CD4-positive, alpha-beta T cell treated with Interleukin-10 for 1 hour (primary cell): Measurements from ENCODE around the gene PF4V1.
"Not testable (repeated sequence)": the region's sequence is repeated elsewhere in the genome, so short reads cannot be mapped to it uniquely, and the experiment has no call there.

ENCODE experiments used
- DNase-seq: peaks from one replicate; pipeline ENCODE4 v3.0.0-alpha.2; 2020

Gene PF4V1

DNA sequence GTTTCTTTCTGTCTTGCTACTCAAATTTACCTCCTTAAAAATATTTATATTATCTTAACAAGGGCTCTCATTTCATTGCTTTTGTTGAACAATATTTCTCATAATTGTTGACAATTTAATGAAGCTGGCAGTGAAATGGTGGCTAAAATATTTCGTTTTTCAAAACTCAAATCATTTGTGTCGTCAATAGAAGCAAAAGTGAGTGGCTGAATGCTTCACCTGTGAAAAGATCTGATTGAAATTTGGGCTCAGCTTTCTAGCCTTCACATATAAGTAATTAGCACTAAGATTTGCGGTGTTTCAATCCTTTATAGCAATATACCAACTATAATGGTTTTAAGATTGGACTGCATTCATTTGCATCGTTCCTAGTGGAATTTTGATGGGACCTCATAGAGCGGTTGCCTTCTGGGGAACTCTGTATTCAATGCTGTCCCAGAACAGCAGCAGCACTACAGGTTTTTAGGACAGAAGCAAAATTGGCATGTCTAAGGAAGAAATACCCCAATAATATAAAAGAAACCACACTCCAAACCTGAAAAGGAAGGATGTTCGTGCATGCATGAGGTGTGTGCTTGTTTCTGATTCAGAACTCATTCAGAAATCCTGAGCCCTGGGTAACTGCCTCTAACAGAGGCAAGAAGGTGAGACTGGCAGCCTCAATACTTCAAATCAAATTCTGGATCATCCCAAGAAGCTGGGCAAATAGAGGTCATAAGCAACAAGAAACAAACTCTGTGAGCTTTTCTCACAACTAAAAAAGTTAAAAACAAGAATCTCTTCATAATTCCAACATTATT is 18.6 kb downstream of the PF4V1 start:
- DNase-seq, result no peak

DNA sequence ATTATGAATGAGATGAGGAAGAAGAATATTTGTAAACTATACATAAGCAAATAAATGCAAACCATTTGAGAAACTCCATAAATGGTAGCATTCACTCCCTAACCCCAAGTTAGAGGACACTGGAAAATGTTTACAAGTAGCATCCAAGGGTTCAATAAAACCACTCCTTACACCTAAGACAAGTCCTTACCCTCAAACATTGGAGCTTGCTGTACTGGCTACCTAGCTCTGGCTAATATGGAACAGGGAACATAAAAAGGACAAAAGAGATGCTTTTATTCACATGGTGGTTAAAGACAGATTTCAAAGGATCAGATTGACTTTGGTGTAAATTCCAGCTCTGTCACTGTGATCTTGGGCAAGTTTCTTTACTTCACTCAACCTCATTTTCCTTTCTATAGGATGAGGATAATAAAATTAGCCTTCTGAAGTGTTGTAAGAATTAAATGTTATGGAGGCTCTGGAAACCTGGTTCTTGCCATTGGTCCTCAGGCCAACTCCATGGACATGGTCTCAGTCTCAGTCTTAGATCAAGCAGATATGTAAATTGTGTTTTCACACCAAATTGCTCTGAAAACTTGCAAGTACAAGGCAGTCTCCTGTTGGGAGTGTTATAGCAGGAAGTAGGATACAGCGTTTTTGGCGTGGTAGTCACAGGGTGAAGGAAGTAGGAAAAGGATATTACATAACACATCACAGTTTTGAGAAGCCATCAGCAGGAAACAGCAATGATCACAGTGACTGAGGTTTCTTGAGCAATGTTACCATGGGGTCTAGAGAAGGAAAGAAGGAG is 19.4 kb downstream of the PF4V1 start:
- DNase-seq, result no peak

DNA sequence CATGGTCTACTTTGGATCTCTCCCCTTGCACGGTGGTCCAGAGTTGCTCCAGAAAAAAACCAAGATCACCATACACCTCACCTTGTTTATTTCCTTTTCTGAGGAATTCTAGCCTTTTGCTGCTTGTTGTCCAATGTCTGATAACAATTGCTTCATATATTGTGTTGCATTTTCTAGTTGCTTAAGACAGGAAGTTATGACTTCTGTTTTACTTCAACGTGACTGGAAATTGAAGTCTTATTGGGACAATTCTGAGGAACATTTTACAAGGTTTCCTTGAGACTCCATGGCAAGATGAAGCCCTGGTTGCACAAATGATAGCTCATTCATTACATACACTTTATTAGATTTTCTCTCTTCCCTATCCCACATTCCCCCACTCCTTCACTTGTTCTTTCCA is 21.3 kb downstream of the PF4V1 start:
- no peak for DNase-seq

DNA sequence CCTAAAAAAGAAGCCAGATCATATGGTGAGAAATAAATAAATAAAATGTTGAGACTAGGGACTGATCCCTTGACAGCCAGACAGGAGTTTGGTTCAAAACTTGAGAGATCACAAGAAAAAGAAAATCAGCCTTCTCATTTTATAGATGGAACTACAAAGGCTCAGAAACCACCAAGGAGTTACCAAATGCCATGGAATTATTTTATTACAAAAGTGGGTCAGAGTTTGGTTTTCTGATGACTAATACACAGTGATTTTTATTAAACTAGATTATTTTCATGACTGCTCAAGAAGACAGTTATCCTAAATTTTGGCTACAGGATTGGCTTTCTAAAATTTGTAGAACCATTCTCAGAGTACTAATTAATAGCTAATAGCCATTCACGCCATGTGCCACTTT is 22.3 kb downstream of the PF4V1 start:
- DNase-seq, result no peak

DNA sequence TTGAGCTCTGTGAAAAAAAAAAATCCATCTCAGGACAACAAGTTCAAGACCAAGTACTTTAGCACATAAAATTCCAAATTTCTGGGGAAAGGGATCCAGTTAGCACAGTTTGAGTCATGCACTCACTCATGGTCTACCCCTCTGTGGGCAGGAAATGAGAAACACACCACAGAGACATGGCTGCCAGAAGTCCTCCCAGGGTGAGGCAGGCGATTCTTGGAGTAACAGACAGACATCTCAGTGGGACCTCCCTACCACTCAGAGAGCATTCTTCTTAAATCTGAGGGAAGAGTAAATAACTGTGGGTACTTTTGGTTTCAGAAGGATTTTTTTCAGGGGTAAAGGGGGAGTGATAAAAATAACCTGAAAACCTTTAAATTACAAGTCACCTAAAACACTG is 30.2 kb downstream of the PF4V1 start:
- DNase-seq, result no peak

DNA sequence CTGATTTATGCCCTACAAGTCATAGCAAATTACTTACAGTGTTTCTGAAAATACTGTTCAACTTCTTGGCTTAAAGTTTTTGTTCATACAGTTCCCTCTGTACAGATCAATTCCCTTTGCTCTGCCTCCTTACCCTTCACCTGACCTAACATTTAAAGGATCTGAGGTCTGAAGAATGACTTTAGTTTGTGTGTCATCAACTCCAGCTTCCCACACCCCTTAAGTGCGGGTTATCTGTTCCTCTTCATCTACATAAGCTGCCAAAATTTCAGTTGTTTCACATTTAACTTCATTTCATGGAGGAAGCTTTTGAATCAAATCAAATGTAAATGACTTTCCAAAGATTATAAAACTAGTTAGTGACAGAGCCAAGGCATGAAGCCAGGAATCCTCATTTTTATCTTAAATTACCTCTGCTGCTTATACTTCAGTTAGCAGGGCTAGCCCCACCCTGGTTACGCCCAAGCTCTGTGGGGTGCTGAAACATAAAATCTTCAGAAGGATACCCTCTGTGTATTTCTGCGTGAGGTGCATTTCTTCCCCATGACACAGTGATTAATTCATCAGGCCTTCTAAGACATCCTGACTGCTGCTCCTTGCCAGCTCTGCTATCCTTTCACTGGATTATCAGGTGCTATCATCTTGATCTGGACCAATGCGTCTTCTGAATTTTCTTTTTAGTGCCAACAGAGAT is 32.6 kb downstream of the PF4V1 start:
- DNase-seq, result no peak

DNA sequence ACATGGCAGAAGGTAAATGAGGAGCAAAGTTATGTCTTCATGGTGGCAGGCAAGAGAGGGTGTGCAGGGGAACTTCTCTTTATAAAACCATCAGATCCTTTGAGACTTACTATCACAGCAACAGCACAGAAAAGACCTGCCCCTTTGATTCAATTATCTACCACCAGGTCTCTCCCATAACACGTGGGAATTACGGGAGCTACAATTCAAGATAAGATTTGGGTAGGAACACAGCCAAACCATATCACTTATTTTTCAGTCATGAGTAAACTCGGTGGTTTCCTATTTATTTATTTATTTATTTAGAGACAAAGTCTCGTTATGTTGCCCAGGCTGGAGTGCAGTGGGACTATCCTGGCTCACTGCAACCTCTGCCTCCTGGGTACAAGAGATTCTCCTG is 38.2 kb downstream of the PF4V1 start:
- DNase-seq, result no peak

DNA sequence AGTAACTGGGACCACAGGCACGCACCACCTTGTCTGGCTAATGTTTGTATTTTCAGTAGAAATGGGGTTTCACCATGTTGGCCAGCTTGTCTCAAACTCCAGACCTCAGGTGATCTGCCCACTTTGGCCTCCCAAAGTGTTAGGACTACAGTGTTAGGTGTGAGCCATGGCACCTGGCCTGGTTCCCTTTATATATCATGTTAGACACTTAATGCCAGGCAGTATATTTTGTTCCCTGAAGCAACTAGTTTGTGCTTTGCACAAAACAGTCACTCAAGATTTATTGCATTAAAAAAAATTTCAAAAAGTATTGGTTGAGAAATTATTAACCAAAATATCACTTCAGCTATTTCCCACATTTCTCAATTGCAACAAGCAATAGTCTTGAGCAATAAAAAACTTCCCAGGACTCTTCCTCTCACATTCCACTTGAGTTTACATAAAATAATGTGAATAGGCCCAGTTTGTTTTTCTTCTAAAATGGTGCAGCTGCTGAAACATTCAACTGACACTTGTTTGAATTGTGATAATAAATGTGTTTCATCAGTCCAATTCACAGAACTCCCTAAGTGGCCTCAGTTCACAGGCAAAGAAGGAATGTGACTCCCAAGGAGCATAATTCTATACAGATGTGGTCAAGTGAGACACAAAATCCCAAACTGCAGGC is 38.8 kb downstream of the PF4V1 start:
- DNase-seq, result no peak

DNA sequence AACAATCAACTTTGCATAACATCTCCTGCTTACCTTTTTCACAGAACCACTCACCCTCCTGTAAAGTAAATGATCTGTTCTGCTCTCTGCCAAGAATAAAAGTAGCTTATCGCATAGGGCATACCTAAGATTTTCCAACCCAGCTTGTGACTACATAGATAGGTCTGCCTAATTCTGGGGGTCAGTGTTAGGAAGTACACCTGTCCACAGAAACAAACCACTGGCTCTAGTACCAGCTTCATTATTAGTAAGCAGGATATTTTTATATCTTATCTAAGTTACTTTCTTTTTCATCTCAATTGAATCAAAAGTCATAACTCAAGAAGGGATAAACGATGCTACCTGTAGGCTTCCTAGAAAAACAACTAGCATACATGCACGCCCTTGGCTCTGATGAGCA is 39.9 kb downstream of the PF4V1 start:
- DNase-seq, result no peak

DNA sequence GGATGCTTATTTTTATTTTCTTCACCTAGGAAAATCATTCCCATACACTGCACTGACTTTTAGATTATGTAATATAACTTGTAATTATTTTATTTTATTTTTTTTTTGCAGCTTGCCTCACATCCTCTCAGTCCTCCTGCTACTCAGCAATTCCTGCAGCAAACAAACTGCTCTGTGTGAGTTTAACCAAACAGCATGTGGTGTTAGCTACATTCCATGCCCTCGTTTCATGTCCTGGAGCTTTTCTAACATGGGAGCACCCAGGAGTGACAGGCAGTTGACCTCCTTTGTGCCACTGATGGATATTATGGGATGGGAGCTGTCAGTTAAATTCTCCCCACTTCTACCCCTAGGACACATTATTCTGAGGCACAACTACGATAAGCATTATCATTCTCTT is 40.9 kb downstream of the PF4V1 start:
- no peak for DNase-seq

DNA sequence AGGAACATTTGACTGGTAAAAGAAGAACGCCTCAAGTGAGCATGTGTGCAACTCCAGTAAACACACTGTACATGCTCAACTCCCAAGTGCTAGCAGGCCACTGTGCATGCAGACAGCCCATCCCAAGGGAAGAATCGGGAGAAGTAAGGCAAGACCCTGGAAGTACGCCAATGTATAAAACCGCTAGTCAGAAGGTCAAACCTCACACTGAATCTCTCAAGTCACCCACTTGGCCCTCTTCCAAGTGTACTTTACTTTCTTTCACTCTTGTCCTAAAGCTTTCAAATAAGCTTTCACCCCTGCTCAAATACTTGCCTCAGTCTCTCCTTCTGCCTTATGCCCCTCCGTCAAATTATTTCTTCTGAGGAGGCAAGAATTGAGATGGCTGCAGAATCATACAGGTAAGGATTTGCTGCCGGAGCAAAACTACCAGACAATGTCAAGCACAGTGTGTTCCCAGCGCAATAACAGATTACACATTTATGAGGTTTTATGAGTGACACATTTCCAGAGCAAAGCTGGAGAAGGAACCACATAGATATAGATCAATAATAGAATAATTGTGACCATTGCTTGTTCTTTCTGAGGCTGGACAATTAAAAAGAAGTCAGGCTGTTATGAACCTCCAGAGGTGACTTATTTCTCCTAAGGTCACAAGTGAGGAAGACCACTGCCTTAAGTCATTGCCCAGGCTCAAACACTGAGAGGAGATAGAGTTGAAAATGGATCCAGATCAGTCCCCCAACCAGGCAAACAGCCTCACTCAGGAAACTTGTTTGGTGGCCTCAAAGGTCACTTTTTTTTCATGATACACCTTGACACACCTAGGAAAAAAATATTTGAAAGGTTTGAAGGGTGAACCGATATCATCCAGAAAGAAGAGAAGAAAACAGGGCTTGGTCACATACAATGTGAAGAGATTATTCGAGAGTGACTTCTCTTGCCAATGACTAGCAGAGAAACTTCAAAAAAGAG is 42.4 kb downstream of the PF4V1 start:
- no peak for DNase-seq

DNA sequence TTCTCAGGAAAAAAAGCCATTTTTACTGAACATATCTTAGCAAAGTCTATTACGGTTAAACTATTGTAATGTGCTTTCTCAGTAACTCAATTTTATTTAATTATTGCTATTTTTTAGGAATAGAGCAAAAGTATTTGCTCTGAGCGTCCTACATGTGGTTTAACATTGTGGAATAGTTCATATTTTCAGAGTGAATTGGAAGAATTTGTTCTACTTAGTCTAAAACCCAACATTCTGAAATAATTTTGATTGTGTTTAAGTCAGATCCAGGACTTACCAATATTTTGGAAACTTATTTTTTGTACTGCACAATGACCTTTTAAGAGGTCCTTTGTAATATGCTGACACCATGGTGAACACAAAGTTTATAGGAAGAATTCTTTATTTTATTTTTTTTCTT is 43.3 kb downstream of the PF4V1 start:
- DNase-seq, result no peak

DNA sequence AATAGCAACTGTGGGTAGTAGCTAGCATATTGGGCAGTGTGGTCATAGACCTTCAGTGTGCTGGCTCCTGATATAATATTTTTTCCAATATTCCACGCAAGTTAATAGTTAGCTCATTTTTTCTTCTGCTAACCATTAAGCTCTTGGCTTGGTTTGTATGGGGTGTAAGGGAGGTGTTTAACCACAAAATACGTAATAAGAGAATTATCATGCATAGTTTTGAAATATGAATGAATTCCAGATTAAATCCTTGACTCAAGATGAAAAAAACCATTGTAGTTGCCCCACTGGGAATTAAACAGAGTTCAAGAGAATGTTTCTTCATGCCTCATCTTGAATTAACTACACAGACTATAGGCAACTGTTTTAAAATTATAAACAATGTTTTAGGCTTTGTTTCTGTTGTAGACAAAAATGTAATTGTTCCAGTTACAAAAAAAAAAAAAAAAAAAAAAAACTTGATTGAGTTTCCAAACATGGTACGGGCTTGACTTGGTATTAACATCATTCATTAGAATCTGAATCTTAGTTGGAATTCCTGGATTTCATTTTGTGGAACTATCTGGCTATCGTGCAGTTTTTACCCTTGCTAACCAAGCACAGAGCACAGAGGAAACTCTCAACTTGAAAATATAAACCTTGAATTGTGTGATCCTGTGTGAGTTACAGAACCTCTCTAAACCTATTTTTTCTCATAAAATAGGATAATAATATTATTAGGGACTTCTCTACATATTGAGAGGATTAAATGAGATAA is 44.5 kb downstream of the PF4V1 start:
- no peak for DNase-seq

DNA sequence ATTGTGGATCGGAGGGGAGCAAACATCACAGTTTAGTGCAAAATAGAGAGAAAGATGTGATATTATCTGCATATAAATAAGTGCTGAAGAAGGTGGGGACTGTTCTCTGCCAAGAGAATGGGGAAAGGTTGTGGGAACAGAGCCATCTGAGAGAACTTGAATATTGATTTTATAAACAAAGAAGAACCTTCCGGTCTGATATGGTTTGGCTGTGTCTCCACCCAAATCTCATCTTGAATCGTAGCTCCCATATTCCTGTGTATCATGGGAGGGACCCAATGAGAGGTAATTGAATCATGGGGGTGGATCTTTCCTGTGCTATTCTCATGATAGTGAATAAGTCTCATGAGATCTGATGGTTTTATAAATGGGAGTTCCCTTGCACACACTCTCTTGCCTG is 46.2 kb downstream of the PF4V1 start:
- DNase-seq, result not testable (repeated sequence)

DNA sequence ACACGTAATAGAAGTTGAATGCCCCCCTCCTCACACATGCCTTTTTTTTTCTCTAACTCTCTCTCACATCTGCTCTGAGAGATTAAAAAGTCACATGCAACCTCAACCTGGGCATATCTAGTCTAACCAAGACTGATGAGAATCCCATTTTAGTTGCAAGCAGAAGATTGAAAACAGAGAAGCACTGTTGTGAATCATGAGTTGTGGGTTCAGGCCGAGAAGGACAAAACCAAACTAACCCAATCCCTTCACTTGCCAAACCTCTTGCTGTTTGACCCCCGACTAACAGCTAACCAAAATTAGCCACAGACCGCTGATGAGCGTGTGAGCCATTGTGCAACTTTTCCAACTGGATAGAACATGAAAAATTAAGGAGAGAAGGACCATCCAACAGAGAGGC is 47.9 kb downstream of the PF4V1 start:
- DNase-seq, result no peak

DNA sequence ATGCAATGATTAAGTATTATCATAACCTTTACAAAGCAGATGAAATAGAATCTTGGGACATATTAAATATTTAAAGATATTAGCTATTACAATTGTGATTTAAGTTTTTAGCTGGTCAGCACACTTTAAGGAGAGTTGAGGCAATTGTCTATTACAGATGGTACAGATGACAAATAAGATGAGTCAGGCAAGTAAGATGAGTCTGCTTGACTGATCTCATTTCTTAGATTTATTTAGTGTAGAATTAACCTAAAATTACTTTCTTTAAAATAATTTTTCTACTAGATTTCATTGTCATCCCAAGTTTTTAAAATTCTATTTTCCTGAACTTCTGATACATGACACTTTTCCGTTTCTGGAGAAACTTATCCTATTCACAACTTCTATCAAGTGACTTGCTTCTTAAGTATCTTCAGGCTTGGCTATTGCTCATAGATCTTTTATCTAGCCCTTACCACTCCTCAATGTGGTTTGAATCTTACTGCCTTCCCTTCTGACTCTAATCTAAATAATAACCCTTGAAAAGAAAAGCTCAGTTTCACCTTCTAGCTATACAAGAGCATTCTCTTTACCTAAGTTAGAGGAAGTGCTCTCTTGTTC is 49.0 kb downstream of the PF4V1 start:
- no peak for DNase-seq

DNA sequence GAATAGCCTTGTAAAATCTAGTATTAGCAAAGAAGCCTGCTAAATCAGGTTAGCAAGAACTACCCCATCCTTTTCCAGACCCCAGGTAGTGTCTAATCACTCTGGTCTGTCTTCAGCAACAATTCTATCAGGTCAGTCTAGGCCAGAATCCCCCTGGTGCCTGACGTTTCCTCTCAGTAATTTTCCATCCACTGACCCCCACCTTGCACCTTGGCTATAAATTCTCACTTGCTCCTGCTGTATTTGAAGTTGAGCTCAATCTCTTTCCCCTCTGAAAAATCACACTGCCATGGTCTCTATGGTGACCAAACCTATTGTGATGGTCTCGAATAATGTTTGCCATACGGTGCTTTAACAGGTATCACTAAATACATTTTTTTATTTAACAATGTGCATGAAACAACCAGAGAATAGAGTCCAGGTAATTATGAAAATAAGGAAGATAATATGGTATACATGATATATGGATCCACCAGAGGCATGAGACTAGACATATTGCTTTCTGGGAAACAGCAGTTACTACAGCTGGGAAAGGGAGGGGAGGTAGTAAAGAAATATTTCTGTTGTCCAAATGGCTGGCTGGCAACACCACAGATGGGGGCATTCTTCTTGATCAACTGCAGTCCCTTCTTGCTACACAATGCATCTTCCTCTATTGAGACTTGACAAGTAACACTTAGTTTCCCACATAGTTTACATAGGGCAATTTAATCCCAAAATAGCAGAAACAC is 49.9 kb downstream of the PF4V1 start:
- DNase-seq, result no peak
